Psoas muscle (tissue), 8 donors: ENCODE measurements around the gene SLX9. TPM values are rescaled to one million over a fixed set of nuclear protein-coding genes. Genes with fewer than 3 reads are reported as not detected.

Experiments used
- ATAC-seq, 4 donors: fragments of 200-7000 bp; cut with Tn5 transposase; one replicate each; pipeline ENCODE4 v1.9.1; 2020; ENCODE audit warnings: moderate library complexity in 3 of 4, mild to moderate bottlenecking in 2 of 4
- DNase-seq, 2 donors: peaks; one replicate each; pipeline ENCODE4 v3.0.0-alpha.2; 2020
- H3K27ac ChIP-seq: fragments of 200-600 bp; one replicate; pipeline ENCODE4 v1.8.0; 2022
- H3K27me3 ChIP-seq, 3 donors: fragments of 200-600 bp in 1 of 3; one replicate each; pipeline versions ENCODE4 v1.6.1 to v1.8.0; 2013 to 2022; ENCODE audit warnings: low read length in 2 of 3, mild to moderate bottlenecking in 2 of 3, moderate library complexity in 1 of 3; ENCODE audit not compliant: insufficient read depth in 3 of 3
- H3K36me3 ChIP-seq, 2 donors: fragments of 200-600 bp in 1 of 2; one replicate each; pipeline versions ENCODE4 v1.6.1 to v1.8.0; 2013 to 2022; ENCODE audit warnings: low read depth in 1 of 2, mild to moderate bottlenecking in 1 of 2, moderate library complexity in 1 of 2; ENCODE audit not compliant: insufficient read depth in 1 of 2
- H3K4me1 ChIP-seq: fragments of 200-600 bp; one replicate; pipeline ENCODE4 v1.8.0; 2022
- H3K4me3 ChIP-seq: fragments of 200-600 bp; one replicate; pipeline ENCODE4 v1.8.0; 2022; ENCODE audit warnings: mild to moderate bottlenecking
- H3K9me3 ChIP-seq: fragments of 200-600 bp; one replicate; pipeline ENCODE4 v1.8.0; 2022
- WGBS, 3 donors: extraction: QIAGEN DNeasy Blood & Tissue Kit; methylation state at CpG; one replicate each; pipeline versions ENCODE4 v1.1.6 to v1.1.7; 2013; 5-methylcytosine and 5-hydroxymethylcytosine counted together
- intact Hi-C, 2 donors: fragments of 100-400 bp; cut with DNase I; formaldehyde crosslinking; loops; one replicate each; pipeline versions ENCODE4 v1.11.0 to v1.14.2; 2022
- polyA plus RNA-seq, 3 donors: library from polyadenylated mRNA; stranded (reverse); fragments of 200-250 nt; gene quantifications; one replicate each; pipeline ENCODE4 v1.2.3, GENCODE V29; 2013
- total RNA-seq, 4 donors: library from RNA; stranded (reverse); fragmentation: NEBNext Ultra II Directional in 2 of 4; extraction: Animal tissue kit (Norgen Biotek cat#: 25700) in 2 of 4; gene quantifications; one replicate each; pipeline versions ENCODE4 v1.2.1 to v1.2.4, GENCODE V29; 2021 to 2023
- TF ChIP-seq, protein P1 (sequence below): fragments of 200-600 bp; IDR thresholded peaks from one replicate; pipeline ENCODE4 v1.8.0; 2022; ENCODE audit warnings: antibody characterized with exemption
- donor health status: healthy with polysubstance abuse.
- donor health status: DM: no; HTN: no; CAD: no; lungs with moderate emphysema.
- donor health status: Bipolar disorder and iron deficiency.
- donor health status: healthy.
- donor health status: DM: yes; HTN: yes; CAD: no.
- donor health status: DM: no; HTN: no; CAD: no.
- donor health status: DM: no; HTN: no; CAD: no.
- donor health status: DM: yes; HTN: yes; CAD: no.

Gene SLX9
- total and polyA plus RNA-seq, 7 donors: 20.2 to 69.2 (median 30.1) TPM

DNA sequence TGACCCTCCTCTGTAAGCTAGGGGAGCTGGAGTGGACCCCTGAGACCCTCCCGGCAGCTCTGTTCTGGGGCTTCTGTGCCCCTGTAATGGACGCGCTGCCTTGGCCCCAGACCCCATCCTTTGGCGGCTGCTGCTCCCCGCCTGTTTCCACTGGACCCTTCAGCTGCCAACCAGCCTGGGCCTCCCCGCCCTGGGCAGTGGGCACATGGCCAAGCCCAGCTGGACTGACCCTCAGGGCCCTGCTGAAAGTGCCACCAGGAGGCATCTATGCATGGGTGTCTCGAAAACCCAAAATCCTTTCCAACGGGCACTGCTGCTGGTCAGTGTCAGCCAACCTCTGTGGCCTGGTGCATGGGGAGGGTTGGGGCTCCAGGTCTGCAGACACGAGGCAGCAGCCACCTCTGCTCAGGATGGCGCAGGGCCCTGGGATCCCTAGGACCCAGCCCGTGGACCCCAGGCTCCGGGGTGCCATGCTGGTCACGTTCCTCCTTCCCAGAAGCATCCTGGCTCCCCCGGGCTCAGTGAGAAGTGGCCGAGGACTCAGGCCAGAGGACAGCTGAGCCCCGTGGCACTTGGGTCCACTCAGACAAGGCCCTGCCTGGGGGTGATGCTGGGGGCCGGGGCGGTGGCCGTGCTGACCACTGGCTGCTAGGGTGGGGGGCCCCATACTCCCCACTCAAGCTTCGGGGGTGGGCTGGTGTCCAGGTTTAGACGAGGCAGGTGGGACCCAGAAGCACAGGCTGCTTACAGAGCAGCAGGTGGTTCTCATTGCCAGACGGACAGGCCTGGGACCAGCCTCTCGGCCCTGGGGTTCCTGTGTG, 46.9 kb downstream of the SLX9 start:
- TF ChIP-seq, protein P1, sequence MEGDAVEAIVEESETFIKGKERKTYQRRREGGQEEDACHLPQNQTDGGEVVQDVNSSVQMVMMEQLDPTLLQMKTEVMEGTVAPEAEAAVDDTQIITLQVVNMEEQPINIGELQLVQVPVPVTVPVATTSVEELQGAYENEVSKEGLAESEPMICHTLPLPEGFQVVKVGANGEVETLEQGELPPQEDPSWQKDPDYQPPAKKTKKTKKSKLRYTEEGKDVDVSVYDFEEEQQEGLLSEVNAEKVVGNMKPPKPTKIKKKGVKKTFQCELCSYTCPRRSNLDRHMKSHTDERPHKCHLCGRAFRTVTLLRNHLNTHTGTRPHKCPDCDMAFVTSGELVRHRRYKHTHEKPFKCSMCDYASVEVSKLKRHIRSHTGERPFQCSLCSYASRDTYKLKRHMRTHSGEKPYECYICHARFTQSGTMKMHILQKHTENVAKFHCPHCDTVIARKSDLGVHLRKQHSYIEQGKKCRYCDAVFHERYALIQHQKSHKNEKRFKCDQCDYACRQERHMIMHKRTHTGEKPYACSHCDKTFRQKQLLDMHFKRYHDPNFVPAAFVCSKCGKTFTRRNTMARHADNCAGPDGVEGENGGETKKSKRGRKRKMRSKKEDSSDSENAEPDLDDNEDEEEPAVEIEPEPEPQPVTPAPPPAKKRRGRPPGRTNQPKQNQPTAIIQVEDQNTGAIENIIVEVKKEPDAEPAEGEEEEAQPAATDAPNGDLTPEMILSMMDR: no peak
- ATAC-seq (no peak), DNase-seq (peak; percentile 24 to 53)
- H3K4me1 ChIP-seq: no peaks in the 10 kb centered on the region
- WGBS, 3 donors: 57 to 70% (median 59%) methylated on average over 23 of the region's 23 CpGs
- no peaks in the 10 kb centered on the region for H3K27me3 ChIP-seq
- H3K9me3 ChIP-seq: no peaks in the 10 kb centered on the region
- H3K27ac ChIP-seq: no peak overlapping the region
- intact Hi-C loops: no loop called here
- no peaks in the 10 kb centered on the region for H3K36me3 ChIP-seq
- H3K4me3 ChIP-seq: no peak overlapping the region

DNA sequence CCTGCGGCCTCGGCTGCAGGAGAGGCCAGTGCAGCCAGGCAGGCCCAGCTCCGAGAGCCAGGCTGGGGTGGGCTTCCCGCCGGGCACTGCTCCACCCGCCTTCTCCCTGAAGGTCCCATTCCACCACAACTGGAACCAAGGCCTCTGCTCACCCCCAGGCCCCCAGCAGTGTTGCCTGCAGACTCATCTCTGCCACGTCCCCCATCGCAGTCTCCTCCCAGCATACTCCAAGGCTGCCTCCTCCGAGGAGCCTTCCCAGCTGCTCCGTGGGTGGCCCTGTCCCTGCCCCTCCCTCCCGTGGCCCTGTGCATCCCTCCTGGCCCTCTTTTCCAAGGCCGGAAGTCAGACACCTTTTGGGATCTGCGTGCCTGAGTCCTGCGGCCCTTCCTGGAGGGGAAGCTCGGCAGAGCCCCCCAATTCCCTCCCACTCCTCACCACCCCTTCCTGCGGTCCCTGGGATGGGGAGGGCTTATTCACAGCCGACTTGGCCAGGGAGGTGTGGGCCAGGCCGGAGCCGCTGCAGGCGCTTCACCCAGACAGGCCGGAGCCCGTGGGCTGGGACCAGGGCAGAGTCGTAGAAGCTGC, 47.6 kb downstream of the SLX9 start:
- intact Hi-C loops: no loop called here
- H3K27me3 ChIP-seq: no peaks in the 10 kb centered on the region
- H3K4me1 ChIP-seq: no peaks in the 10 kb centered on the region
- H3K9me3 ChIP-seq: no peaks in the 10 kb centered on the region
- DNase-seq: peak in 1 of 2 donors; percentile 45
- H3K27ac ChIP-seq: no peak overlapping the region
- H3K4me3 ChIP-seq: no peak overlapping the region
- H3K36me3 ChIP-seq: no peaks in the 10 kb centered on the region
- TF ChIP-seq, protein P1: no peak
- ATAC-seq: no peak
- 85 to 87% (median 86%) methylated on average over 23 of the region's 23 CpGs for WGBS, 3 donors

DNA sequence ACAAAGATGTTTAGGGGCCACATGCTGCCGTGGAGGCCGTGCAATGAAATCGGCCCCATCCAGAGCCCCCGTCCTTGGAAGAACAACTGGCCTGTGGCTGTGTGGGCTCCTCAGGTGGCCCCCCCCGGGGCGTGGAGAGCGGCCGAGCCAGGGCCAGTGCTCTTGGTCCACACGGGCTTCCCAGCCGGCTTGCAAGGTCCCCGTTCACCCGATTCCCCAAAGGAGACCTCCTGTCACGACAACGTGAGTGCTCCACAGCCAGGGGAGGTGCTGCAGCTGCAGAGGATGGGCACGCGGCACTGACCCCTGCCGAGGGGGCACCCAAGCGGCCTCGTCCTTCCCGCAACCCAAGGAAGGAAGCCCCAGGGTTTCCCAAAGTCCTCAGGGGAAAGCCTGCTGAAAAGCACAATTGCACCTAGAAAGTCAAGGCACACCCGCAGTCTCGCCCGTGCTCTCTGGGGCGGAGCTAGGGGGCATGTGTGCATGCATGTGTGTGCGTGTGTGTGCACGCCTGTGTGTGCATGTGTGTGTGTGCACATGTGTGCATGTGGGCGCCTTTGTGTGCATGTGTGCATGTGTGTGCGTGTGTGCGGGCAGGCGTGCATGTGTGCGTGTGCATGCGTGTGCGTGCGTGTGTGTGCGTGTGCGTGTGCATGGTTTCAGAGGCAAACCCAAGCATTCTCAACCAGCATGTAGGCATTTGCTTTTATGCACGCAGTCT, 48.2 kb downstream of the SLX9 start:
- Histone ChIP-seq H3K36me3 (no peaks in the 10 kb centered on the region), H3K4me1 (no peaks in the 10 kb centered on the region), H3K4me3 (no peak overlapping the region), H3K27ac (no peak overlapping the region), H3K27me3 (no peaks in the 10 kb centered on the region), H3K9me3 (no peaks in the 10 kb centered on the region)
- TF ChIP-seq, protein P1: no peak
- 80% methylated on average over 37 of the region's 37 CpGs for WGBS, 3 donors
- intact Hi-C loops: no loop called here
- ATAC-seq (no peak), DNase-seq (peak; percentile 18 to 38)

DNA sequence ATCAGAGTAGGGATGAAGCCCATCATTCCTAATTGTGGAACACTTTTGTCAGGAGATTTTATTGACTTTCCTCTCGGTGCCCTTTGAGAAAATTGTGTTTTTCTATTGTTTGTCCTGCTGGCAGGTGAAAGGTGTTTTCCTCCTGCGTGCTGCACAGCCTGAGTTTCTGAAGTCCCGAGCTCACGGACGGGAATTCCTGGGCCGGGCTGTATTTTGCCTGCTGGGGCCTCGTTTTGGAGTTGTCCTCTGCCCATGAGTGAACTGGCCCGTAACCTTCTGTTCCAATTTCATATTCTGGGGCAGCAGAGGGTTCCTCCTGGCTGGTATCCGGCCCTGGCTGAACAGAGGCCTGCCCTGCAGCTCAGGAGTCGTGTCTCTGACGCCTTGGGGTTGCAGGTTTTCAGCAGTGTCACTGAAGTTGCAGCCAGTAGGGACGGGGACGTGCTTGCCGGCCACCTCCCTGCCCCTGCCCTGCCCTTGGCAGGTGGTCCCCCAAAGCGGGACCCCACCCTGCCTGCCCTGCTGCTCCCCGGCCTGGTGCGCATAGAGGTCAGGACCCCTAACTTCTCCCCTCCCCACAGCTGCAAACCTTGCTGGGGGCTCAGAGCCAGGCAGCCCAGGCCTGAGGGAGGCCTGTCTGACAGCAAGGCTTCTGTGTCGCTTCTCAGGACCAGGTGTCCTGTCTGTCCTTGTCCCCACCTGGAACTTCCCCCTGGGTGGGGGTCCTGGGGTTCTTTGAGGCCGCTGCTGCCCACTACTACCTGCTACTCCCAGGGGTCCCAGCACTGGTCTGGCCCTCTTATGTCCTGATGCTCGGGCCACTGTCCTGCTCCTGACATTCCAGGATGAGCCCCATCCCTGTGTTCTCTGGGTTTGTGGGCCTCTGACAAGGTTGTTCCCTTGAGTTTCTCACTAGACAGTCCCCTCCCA, 49.0 kb downstream of the SLX9 start:
- ATAC-seq (no peak), DNase-seq (peak; percentile 13 to 46)
- no peaks in the 10 kb centered on the region for H3K4me1 ChIP-seq
- TF ChIP-seq, protein P1: no peak
- H3K4me3 ChIP-seq: no peak overlapping the region
- 91 to 92% (median 91%) methylated on average over 20 of the region's 20 CpGs for WGBS, 3 donors
- intact Hi-C loops: no loop called here
- no peaks in the 10 kb centered on the region for H3K9me3 ChIP-seq
- no peaks in the 10 kb centered on the region for H3K36me3 ChIP-seq
- H3K27me3 ChIP-seq: no peaks in the 10 kb centered on the region
- no peak overlapping the region for H3K27ac ChIP-seq
